Liver (tissue), 9 donors: ENCODE measurements around the gene RAB34. TPM values are rescaled to one million over a fixed set of nuclear protein-coding genes. Genes with fewer than 3 reads are reported as not detected.
A peak's percentile ranks its signal among the peaks of the same experiment; 100 is the strongest.

Experiments used
- DNase-seq: peaks from one replicate; pipeline ENCODE4 v3.0.0-alpha.2; 2017; ENCODE audit warnings: low spot score
- H3K27ac ChIP-seq, 2 donors: one replicate each; pipeline ENCODE4 v1.7.0; 2013; ENCODE audit warnings: inconsistent platforms in 2 of 2, low read length in 2 of 2, control low read depth in 1 of 2, low read depth in 1 of 2, mild to moderate bottlenecking in 1 of 2
- H3K27me3 ChIP-seq, 4 donors: one replicate each; pipeline versions ENCODE4 v1.6.1 to v1.7.0; 2013; ENCODE audit warnings: low read length in 3 of 4, inconsistent platforms in 1 of 4, mild to moderate bottlenecking in 1 of 4, moderate library complexity in 1 of 4; ENCODE audit not compliant: control insufficient read depth in 4 of 4, insufficient read depth in 4 of 4
- H3K36me3 ChIP-seq, 4 donors: one replicate each; pipeline versions ENCODE4 v1.6.1 to v1.7.0; 2013; ENCODE audit warnings: low read length in 3 of 4, mild to moderate bottlenecking in 3 of 4, low read depth in 1 of 4, moderate library complexity in 1 of 4; ENCODE audit not compliant: control insufficient read depth in 4 of 4, insufficient read depth in 3 of 4
- H3K4me1 ChIP-seq, 4 donors: one replicate each; pipeline versions ENCODE4 v1.6.1 to v1.7.0; 2013; ENCODE audit warnings: low read length in 3 of 4, mild to moderate bottlenecking in 3 of 4, moderate library complexity in 1 of 4; ENCODE audit not compliant: control insufficient read depth in 4 of 4, insufficient read depth in 4 of 4
- H3K4me3 ChIP-seq, 3 donors: one replicate each; pipeline versions ENCODE4 v1.6.1 to v1.7.0; 2013; ENCODE audit warnings: low read length in 3 of 3, control low read depth in 1 of 3, low read depth in 1 of 3, mild to moderate bottlenecking in 1 of 3
- H3K9ac ChIP-seq, 2 donors: one replicate each; pipeline ENCODE4 v1.7.0; 2013; ENCODE audit warnings: low read length in 2 of 2, mild to moderate bottlenecking in 2 of 2, moderate library complexity in 2 of 2, control low read depth in 1 of 2, low read depth in 1 of 2
- H3K9me3 ChIP-seq, 4 donors: one replicate each; pipeline versions ENCODE4 v1.6.1 to v1.7.0; 2013; ENCODE audit warnings: low read length in 3 of 4; ENCODE audit not compliant: control insufficient read depth in 4 of 4
- EGR1 ChIP-seq, 2 donors: IDR thresholded peaks; 2 replicates each; pipeline ENCODE4 v1.6.1; 2016 to 2018; ENCODE audit warnings: antibody characterized with exemption in 2 of 2, low read depth in 2 of 2
- GABPA ChIP-seq, 2 donors: IDR thresholded peaks in 1 of 2; conservative IDR thresholded peaks in 1 of 2; 2 replicates each; pipeline ENCODE4 v1.6.1; 2016; ENCODE audit warnings: antibody characterized with exemption in 2 of 2, mild to moderate bottlenecking in 1 of 2, moderate library complexity in 1 of 2
- HNF4A ChIP-seq, 2 donors: conservative IDR thresholded peaks; 2 replicates each; pipeline ENCODE4 v1.6.1; 2016; ENCODE audit warnings: antibody characterized with exemption in 2 of 2, mild to moderate bottlenecking in 2 of 2
- HNF4G ChIP-seq: IDR thresholded peaks from 2 replicates; pipeline ENCODE4 v1.6.1; 2016; ENCODE audit warnings: antibody characterized with exemption
- NR2F2 ChIP-seq: IDR thresholded peaks from 2 replicates; pipeline ENCODE4 v1.6.1; 2016; ENCODE audit warnings: antibody characterized with exemption
- RAD21 ChIP-seq, 2 donors: IDR thresholded peaks; 2 replicates each; pipeline ENCODE4 v1.6.1; 2016; ENCODE audit warnings: antibody characterized with exemption in 2 of 2, mild to moderate bottlenecking in 2 of 2
- RXRA ChIP-seq, 2 donors: IDR thresholded peaks; 2 replicates each; pipeline ENCODE4 v1.6.1; 2017 to 2018; ENCODE audit warnings: antibody characterized with exemption in 2 of 2, mild to moderate bottlenecking in 1 of 2
- SP1 ChIP-seq: IDR thresholded peaks from 2 replicates; pipeline ENCODE4 v1.6.1; 2018; ENCODE audit warnings: antibody characterized with exemption, mild to moderate bottlenecking
- TAF1 ChIP-seq: conservative IDR thresholded peaks from 2 replicates; pipeline ENCODE4 v1.6.1; 2016; ENCODE audit warnings: antibody characterized with exemption, mild to moderate bottlenecking
- YY1 ChIP-seq: IDR thresholded peaks from 2 replicates; pipeline ENCODE4 v1.6.1; 2016; ENCODE audit warnings: antibody characterized with exemption, mild to moderate bottlenecking
- WGBS: extraction: QIAGEN DNeasy Blood & Tissue Kit; methylation state at CpG from one replicate; pipeline ENCODE4 v1.1.7; 2013; 5-methylcytosine and 5-hydroxymethylcytosine counted together
- polyA plus RNA-seq, 2 donors: library from polyadenylated mRNA; stranded (reverse) in 1 of 2; unstranded in 1 of 2; fragments of 200-250 nt in 1 of 2; fragments of >200 nt in 1 of 2; fragmentation: Nextera tagmentation in 1 of 2; extraction: Ambion mirVana in 1 of 2; gene quantifications; one replicate each; pipeline versions ENCODE4 v1.2.1 to v1.2.3, GENCODE V29; 2013 to 2015
- total RNA-seq, 2 donors: library from RNA; depleted of rRNA; stranded (reverse); fragments of >200 nt; gene quantifications; one replicate each; pipeline ENCODE4 v1.2.3, GENCODE V29; 2014
- TF ChIP-seq, protein P1 (sequence below): IDR thresholded peaks from 2 replicates; pipeline ENCODE4 v1.6.1; 2016; ENCODE audit warnings: antibody characterized with exemption
- TF ChIP-seq, protein P2 (sequence below): IDR thresholded peaks from 2 replicates; pipeline ENCODE4 v1.6.1; 2016; ENCODE audit warnings: antibody characterized with exemption
- TF ChIP-seq, protein P3 (sequence below): fragments of 150-350 bp; IDR thresholded peaks from 2 replicates; pipeline ENCODE4 v1.5.1; 2017; ENCODE audit warnings: improper control_type of control experiment, low read depth, low read length; ENCODE audit not compliant: missing input control
- donor health status: healthy.
- donor health status: healthy.
- donor health status: healthy.
- donor health status: healthy.
- donor health status: healthy.

RAB34 gene
- total and polyA plus RNA-seq, 4 donors = 4.5 to 14.3 (median 7.6) TPM

DNA sequence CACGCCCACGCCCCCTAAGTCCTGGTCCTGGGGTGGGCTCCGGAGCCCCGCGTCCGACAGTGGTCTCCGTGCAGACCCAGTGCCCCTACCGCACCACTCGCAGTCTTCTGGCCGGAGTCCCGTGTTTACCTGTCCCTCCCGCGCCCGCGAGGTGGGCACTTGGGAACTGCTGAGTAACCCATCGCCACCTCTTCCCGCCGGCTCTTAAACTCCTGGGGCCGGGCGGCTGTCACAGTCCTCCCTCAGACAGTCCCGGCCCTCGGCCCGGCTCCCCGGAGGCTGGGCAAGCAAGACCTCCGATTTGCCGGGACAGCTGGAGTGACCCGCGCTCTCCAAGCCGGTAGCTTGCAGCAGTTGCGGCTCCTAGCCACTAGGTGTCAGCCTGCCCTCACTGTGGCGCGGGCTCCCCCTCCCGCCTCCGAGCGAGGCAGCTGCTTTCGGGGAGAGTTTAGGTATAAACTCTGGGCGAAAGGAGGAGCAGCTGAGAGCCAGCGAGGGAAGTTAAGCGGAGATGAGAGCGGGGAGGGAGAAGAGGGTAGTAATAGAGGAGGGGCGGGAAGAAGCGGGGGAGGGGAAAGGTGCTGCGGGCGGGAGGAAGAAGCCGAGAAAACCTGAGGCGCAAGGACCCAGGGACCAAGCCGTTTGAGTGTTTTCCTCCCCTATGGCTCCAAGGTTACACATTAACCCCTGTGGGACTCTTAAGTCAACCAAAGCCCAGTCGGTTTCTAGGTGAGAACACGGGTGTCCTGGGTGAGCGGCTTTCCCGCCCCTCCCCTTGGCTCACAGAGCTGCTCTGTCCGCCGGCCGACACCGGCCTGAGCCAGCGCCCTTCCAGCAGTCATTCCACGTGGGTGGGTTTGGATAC is 9.2 kb upstream of the RAB34 start:
- H3K36me3 ChIP-seq = peaks cover 10 to 24% (median 21%) of the 10 kb centered on the region in 4 donors
- H3K4me1 ChIP-seq = peaks cover 0 to 32% (median 19%) of the 10 kb centered on the region in 4 donors
- H3K9ac ChIP-seq = peak overlapping the region; percentile 43 to 48
- H3K27ac ChIP-seq = peak overlapping the region; percentile 97 to 99
- peak; percentile 95 for DNase-seq
- WGBS = under 1% methylated on average over 57 of the region's 57 CpGs
- H3K27me3 ChIP-seq = no peaks in the 10 kb centered on the region
- TF ChIP-seq, protein P1, sequence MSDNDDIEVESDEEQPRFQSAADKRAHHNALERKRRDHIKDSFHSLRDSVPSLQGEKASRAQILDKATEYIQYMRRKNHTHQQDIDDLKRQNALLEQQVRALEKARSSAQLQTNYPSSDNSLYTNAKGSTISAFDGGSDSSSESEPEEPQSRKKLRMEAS = peak; percentile 70
- TF ChIP-seq TAF1 = no peak
- TF ChIP-seq, protein P2, sequence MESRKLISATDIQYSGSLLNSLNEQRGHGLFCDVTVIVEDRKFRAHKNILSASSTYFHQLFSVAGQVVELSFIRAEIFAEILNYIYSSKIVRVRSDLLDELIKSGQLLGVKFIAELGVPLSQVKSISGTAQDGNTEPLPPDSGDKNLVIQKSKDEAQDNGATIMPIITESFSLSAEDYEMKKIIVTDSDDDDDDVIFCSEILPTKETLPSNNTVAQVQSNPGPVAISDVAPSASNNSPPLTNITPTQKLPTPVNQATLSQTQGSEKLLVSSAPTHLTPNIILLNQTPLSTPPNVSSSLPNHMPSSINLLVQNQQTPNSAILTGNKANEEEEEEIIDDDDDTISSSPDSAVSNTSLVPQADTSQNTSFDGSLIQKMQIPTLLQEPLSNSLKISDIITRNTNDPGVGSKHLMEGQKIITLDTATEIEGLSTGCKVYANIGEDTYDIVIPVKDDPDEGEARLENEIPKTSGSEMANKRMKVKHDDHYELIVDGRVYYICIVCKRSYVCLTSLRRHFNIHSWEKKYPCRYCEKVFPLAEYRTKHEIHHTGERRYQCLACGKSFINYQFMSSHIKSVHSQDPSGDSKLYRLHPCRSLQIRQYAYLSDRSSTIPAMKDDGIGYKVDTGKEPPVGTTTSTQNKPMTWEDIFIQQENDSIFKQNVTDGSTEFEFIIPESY = peak; percentile 4
- peak; percentile 98 to 99 for TF ChIP-seq RAD21 (IDR thresholded peaks at IDR 0.05)
- TF ChIP-seq GABPA (IDR thresholded peaks at IDR 0.05 in 1 of 2, conservative IDR thresholded peaks at IDR 0.05 in 1 of 2) = peak in 1 of 2 donors; percentile 33
- no peak for TF ChIP-seq YY1
- TF ChIP-seq HNF4G = no peak
- TF ChIP-seq RXRA (IDR thresholded peaks at IDR 0.05) = peak in 1 of 2 donors; percentile 4
- TF ChIP-seq, protein P3, sequence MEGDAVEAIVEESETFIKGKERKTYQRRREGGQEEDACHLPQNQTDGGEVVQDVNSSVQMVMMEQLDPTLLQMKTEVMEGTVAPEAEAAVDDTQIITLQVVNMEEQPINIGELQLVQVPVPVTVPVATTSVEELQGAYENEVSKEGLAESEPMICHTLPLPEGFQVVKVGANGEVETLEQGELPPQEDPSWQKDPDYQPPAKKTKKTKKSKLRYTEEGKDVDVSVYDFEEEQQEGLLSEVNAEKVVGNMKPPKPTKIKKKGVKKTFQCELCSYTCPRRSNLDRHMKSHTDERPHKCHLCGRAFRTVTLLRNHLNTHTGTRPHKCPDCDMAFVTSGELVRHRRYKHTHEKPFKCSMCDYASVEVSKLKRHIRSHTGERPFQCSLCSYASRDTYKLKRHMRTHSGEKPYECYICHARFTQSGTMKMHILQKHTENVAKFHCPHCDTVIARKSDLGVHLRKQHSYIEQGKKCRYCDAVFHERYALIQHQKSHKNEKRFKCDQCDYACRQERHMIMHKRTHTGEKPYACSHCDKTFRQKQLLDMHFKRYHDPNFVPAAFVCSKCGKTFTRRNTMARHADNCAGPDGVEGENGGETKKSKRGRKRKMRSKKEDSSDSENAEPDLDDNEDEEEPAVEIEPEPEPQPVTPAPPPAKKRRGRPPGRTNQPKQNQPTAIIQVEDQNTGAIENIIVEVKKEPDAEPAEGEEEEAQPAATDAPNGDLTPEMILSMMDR = peak; percentile 99
- peak; percentile 28 to 32 for TF ChIP-seq HNF4A (conservative IDR thresholded peaks at IDR 0.05)
- TF ChIP-seq NR2F2 = peak; percentile 8
- peak in 1 of 2 donors; percentile 9 for TF ChIP-seq EGR1 (IDR thresholded peaks at IDR 0.05; ENCODE audit: low read depth in 2 of 2)
- H3K4me3 ChIP-seq = peak overlapping the region; percentile 56 to 66 (median 56)
- H3K9me3 ChIP-seq = no peaks in the 10 kb centered on the region

DNA sequence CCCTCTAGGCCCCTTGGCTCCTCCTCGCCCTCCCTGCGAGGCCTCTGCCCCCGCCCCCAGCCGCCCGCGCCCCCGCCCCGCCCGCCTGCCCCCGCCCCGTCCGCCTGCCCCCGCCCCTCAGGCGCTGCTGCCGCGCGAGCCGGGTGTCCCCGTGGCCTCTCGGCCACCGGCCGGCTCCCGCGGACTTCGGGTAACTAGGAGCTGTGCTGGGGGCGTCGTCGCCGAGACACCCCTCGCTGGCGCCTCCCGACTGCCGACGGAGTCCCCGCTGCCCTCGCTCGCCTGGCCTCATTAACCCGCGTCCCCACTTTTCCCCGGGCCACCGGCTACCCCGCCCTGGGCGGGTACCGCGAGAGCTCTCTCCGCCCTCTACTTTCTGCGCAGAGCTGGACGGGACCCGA is 8.6 kb upstream of the RAB34 start, which contains the start of gene TLCD1:
TLCD1 (minus strand) TSS at position 8 of the 401 bp plus-strand sequence. CDS start 136 bp downstream, outside the sequence.
- Histone ChIP-seq H3K4me3 (peak within 1 kb of the TSS; percentile 56 to 66 (median 60)), H3K4me1 (peaks cover 2 to 36% (median 24%) of the 10 kb centered on the region in 4 donors), H3K9me3 (no peaks in the 10 kb centered on the region), H3K9ac (peak within 1 kb of the TSS in 1 of 2 donors; percentile 51), H3K27ac (peak within 1 kb of the TSS; percentile 97 to 99), H3K27me3 (no peaks in the 10 kb centered on the region), H3K36me3 (peaks cover 10 to 28% (median 22%) of the 10 kb centered on the region in 4 donors)
- TF ChIP-seq, protein P3 = no peak
- peak; percentile 6 for TF ChIP-seq NR2F2
- TF ChIP-seq, protein P2 = peak; percentile 66
- no peak for TF ChIP-seq SP1
- WGBS = under 1% methylated on average over 49 of the region's 49 CpGs
- DNase-seq = peak; percentile 84
